Stimulated activated effector memory CD8-positive, alpha-beta T cell treated with anti-CD3 and anti-CD28 coated beads, Interleukin-12 subunit alpha, Interleukin-12 subunit beta, amount 100 ng/mL, for 72 hours (primary cell): ENCODE data around the gene EPHB1.
"Not testable (repeated sequence)": the region's sequence is repeated elsewhere in the genome, so short reads cannot be mapped to it uniquely, and the experiment has no call there.

Source experiments
- ATAC-seq: fragments of 150-1000 bp; cut with Tn5 transposase; 2 replicates; pipeline ENCODE4 v1.10.0; 2021
- DNase-seq, 2 donors: peaks; one replicate each; pipeline ENCODE4 v3.0.0; 2021 to 2022; ENCODE audit warnings: low spot score in 2 of 2
- H3K27ac Mint-ChIP-seq: one replicate; pipeline ENCODE4 v1.8.0; 2022; ENCODE audit warnings: mild to moderate bottlenecking, mixed read lengths
- H3K36me3 Mint-ChIP-seq: one replicate; pipeline ENCODE4 v1.8.0; 2022; ENCODE audit warnings: mild to moderate bottlenecking, mixed read lengths
- H3K4me1 Mint-ChIP-seq: one replicate; pipeline ENCODE4 v1.8.0; 2022; ENCODE audit warnings: mixed read lengths
- H3K4me3 Mint-ChIP-seq: one replicate; pipeline ENCODE4 v1.8.0; 2022; ENCODE audit warnings: mild to moderate bottlenecking, mixed read lengths
- H3K9me3 Mint-ChIP-seq: one replicate; pipeline ENCODE4 v1.8.0; 2022; ENCODE audit warnings: mixed read lengths

EPHB1 gene

DNA sequence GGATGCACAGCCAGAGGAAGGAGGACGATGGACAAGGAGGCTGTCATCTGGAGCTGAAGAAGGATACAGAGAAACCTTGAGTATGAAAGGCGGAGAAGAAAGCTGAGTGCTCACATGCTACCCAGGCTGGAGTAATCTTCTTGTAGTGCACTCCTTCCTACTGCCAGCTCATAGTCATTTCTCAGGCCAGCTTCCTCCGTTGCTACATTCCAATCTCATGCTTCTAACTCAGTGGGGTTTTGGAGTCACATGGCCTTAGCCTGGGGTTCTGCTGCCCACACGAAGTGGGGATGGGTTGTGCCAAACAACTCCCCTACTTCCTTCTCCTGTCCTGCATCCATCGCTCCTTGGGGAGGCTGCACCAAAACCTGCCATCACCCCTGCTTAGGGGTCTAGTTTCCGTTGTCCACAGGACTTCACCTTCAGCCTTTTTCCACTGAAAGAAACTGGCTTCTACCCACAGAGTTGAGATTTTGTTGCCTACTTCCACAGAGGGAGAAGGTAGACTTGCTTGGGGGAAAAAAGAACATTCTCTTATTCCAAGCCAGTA lies 239.9 kb downstream of the EPHB1 start:
- no peak for ATAC-seq

DNA sequence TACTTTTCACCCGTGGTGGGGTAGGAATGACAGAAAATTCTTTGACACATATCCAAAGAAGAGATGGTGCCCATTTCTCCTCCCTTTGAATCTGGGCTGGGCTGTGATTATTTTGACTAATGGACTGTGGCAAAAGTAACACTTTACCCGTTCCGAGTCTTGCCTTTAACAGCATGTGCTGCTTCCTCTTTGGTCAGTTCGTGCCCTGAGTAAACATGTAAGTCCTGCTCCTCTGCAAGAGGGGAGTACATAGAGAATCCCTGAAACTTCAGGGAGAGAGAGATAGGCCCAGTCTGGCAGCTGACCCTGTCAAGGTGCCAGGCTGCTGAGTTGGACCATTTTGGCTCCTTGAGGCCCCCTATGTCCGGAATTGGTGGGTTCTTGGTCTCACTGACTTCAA lies 243.1 kb downstream of the EPHB1 start:
- no peaks in the 10 kb centered on the region for H3K4me1 Mint-ChIP-seq
- H3K9me3 Mint-ChIP-seq, result no peaks in the 10 kb centered on the region
- H3K4me3 Mint-ChIP-seq, result no peak overlapping the region
- no peak overlapping the region for H3K27ac Mint-ChIP-seq
- ATAC-seq (no peak), DNase-seq (peak in 1 of 2 donors; percentile 8)
- H3K36me3 Mint-ChIP-seq, result no peaks in the 10 kb centered on the region

More for the DNA sequence above, 239.9 kb downstream of the EPHB1 start:
- Mint-ChIP-seq H3K27ac (no peak overlapping the region), H3K9me3 (no peaks in the 10 kb centered on the region), H3K4me3 (no peak overlapping the region), H3K36me3 (no peaks in the 10 kb centered on the region), H3K4me1 (no peaks in the 10 kb centered on the region)
- peak in 1 of 2 donors; percentile 26 for DNase-seq

DNA sequence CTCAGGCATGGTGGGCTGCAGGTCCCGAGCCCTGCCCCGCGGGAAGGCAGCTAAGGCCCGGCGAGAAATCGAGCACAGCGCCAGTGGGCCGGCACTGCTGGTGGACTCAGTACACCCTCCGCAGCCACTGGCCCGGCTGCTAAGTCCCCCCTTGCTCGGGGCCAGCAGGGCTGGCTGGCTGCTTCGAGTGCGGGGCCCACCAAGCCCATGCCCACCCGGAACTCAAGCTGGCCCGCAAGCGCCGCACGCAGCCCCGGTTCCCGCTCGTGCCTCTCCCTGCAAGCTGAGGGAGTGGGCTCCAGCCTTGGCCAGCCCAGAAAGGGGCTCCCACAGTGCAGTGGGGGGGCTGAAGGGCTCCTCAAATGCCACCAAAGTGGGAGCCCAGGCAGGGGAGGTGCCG lies 244.5 kb downstream of the EPHB1 start:
- not testable (repeated sequence) for H3K4me1 Mint-ChIP-seq, ATAC-seq, H3K4me3 Mint-ChIP-seq, H3K36me3 Mint-ChIP-seq, H3K27ac Mint-ChIP-seq, H3K9me3 Mint-ChIP-seq
- DNase-seq, result peak in 1 of 2 donors; percentile 15

DNA sequence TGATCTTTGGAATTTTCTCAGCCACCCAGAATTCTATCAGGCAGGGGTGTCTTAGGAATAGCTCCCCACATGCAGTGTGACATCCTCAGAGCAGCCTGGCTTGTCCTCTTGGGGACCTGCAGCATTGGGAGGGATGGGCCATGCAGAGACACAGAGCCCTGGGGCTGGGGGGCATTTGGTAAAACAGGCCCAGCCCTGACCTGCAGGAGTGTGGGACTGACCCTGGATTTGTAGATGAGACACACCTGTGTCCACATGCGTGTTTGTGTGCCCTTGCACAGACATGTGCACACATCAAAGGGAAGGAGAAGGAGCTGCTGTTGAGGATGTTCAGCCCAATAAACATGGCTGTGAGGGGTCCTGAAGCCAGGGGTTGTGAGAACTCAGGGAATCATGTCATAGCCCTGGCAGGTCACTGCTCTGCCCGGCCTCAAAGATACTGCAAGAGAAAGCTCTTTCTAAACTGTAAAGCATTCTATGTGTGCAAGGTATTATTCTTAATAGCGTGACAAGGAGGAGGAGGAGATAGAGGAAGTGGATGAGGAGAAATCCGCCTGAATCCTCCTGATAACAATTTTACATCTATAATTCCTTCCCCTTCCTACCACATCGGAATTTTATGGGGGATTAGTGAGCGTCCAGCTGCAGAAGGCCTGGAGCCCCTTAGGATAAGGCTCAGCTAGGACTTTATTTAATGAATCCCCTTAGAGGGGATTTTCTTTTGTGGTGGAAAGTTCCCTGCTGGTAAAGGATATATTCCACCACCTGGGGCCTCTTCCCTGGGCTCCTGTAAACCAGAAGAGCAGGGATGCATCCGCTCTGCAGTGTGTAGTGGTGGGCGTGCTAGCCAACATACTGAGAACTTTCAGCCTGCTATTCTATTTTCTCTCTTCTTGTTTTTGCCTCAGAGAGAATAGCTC lies 245.5 kb downstream of the EPHB1 start:
- ATAC-seq (peak; percentile 19), DNase-seq (peak in 1 of 2 donors; percentile 7)
- no peak overlapping the region for H3K4me3 Mint-ChIP-seq
- H3K36me3 Mint-ChIP-seq, result no peaks in the 10 kb centered on the region
- H3K9me3 Mint-ChIP-seq, result no peaks in the 10 kb centered on the region
- H3K27ac Mint-ChIP-seq, result no peak overlapping the region
- no peaks in the 10 kb centered on the region for H3K4me1 Mint-ChIP-seq

DNA sequence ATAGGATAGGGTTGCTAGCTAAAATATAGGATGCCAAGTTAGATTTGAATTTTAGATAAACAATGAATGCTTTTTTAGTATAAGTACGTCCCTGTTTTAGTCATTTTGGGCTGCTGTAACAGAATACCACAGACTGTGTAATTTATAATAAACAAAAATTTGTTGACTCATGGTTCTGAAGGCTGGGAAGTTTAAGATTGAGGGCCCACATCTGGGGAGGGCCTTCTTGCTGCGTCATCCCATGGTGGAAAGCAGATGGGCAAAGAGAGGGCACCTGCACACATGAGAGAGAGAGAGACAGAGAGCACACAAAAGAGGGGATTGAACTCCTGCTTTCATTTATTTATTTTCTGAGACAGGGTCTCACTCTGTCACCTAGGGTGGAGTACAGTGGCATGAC lies 246.5 kb downstream of the EPHB1 start:
- DNase-seq (no peak), ATAC-seq (no peak)
- Mint-ChIP-seq H3K4me1 (no peaks in the 10 kb centered on the region), H3K9me3 (no peaks in the 10 kb centered on the region), H3K36me3 (no peaks in the 10 kb centered on the region), H3K4me3 (no peak overlapping the region), H3K27ac (no peak overlapping the region)

DNA sequence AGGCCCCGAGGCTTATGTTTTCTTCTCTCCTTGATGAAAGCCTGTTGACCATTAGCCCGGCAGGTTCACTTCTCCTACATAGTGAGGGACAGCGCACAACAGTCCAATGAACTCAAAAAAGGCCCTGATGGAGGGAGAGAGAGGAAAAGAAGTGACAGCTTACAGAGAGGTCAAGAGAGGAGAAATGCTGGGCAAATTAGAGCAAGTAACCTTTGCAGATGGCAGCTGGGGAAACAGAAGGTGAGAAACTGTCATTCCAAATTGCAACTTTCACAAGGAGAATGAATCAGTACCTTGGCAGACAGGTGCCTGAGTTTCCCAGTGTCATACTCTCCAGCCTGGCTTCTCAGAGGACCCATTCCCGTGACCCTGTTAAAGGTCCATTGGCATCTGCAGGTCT lies 252.0 kb downstream of the EPHB1 start:
- Mint-ChIP-seq H3K9me3 (no peaks in the 10 kb centered on the region), H3K27ac (no peak overlapping the region), H3K36me3 (no peaks in the 10 kb centered on the region), H3K4me3 (no peak overlapping the region), H3K4me1 (no peaks in the 10 kb centered on the region)
- no peak for DNase-seq
- ATAC-seq, result no peak

DNA sequence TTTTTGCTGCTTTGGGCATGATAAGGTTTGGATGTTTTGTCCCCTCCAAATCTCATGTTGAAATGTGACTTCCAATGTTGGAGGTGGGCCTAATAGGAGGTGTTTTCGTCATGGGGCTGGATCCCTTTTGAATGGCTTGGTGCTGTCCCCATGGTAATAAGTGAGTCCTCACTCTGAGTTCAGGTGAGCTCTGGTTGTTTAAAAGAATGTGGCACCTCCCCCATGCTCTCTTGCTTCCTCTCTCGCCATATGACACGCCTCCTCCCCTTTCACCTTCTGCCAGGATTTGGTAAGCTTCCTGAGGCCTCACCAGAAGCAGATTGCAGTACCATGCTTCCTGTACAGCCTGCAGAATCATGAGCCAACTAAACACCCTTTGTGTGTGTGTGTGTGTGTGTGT lies 255.5 kb downstream of the EPHB1 start:
- no peaks in the 10 kb centered on the region for H3K4me1 Mint-ChIP-seq
- H3K36me3 Mint-ChIP-seq, result no peaks in the 10 kb centered on the region
- no peak overlapping the region for H3K27ac Mint-ChIP-seq
- H3K4me3 Mint-ChIP-seq, result no peak overlapping the region
- DNase-seq (no peak), ATAC-seq (no peak)
- H3K9me3 Mint-ChIP-seq, result no peaks in the 10 kb centered on the region

DNA sequence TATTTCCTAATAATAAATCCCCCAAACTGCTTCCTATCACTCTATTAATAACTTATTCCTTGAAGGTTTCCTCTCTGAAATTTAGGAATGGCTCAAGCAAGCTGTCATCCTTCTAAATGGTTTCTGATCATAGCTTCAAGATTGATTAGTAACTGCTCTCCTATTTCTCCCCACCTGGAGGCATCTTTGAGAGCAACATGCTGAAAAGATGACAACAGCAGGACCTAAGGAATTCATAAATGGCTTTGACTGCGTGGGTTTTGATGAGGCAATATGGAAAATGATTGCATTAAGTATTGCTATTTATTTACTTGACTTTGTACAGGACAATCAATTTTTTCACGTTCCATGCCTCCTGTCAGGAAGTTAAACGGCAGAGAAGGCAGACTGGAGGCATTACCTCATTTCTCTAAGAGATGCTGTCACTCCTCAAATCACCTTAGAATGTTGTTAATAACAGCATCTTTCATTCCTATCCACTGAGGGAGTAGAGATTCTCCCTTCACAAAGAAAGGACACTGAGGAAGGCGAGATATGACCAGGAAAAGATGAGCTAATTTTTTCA lies 256.4 kb downstream of the EPHB1 start:
- Mint-ChIP-seq H3K4me1 (no peaks in the 10 kb centered on the region), H3K27ac (no peak overlapping the region), H3K4me3 (no peak overlapping the region), H3K9me3 (no peaks in the 10 kb centered on the region), H3K36me3 (no peaks in the 10 kb centered on the region)
- no peak for DNase-seq
- no peak for ATAC-seq

DNA sequence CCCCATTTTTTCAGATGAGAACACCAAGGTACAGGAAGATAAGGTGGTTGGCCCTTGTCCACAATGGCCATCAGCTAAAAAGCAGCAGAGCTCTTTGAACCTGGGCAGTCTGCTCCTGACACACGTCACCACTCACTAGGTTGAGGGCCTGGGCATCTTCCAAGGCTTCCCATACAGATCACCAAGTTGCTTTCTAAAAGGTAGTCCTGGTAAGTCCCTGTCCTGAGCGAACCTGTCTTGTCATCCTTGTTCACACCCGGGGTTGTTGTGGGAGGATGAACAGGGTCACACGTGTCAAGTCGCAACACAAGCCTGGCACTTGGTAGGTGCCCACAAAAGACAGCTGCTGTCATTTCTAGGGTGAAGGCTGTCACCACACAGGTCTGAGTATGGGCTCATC lies 260.4 kb downstream of the EPHB1 start:
- H3K4me3 Mint-ChIP-seq, result no peak overlapping the region
- H3K27ac Mint-ChIP-seq, result no peak overlapping the region
- DNase-seq (no peak), ATAC-seq (peak; percentile 11)
- H3K4me1 Mint-ChIP-seq, result no peaks in the 10 kb centered on the region
- no peaks in the 10 kb centered on the region for H3K36me3 Mint-ChIP-seq
- peaks cover 3% of the 10 kb centered on the region for H3K9me3 Mint-ChIP-seq

DNA sequence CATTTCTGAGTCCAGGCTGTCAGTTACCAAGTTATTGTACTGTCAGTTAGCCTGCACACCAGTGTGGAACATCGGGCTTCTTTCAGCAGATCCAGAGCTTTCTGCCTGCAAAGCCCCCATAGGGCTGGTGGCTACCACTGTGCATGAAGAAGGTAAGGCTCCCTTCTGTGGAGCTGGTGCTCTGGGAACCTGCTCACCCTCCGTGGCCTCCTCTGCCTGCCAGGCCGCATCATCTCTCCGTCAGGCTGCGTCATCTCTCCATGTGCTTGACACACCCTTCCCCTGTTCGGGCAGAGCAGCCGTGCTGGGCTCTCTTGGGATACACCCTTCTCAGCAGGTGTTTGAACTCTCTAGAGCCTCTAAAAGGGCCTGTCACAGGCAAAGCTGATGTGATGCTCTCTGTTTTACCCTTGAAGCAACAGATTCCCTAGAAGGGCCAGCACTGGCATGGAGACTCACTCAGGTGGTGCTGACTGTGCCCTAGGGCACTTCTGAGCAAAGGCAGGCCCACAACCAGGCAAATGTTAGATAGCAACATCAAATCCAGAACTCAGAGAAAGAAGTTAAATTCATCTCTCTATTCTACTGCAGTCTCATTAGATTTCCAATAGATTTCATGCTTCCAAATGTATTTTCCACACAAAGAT lies 261.1 kb downstream of the EPHB1 start:
- Mint-ChIP-seq H3K36me3 (no peaks in the 10 kb centered on the region), H3K4me1 (no peaks in the 10 kb centered on the region), H3K4me3 (no peak overlapping the region), H3K27ac (no peak overlapping the region), H3K9me3 (peaks cover 3% of the 10 kb centered on the region)
- peak; percentile 33 for ATAC-seq
- no peak for DNase-seq

DNA sequence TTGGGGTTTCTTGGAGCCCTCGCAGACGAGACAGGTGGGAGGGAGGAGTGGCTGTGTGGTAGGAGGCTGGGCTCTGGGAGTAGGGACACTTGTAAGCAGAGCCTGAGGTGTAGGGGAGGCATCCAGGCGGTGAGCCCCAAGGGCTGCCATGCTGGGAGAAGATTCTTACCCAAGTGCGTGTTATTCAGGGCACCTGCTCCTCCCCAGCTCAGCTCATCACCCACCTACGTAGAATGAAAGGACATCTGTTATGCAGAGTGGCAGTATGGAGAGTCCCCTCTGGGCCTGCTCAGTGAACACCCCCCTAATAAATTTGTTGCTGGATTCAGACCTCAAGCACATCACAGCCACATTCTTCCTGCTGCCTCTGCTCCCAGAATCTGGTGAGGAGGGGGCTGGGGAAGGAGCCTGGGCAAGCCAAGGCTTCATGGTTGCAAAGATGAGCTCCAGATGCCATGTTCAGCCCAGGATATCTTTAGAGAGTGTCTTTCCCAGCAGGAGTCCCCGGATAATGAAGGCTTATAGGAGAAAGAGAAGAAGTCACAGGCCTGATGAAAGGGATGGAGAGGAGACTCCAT lies 261.8 kb downstream of the EPHB1 start:
- DNase-seq (no peak), ATAC-seq (peak; percentile 22)
- no peaks in the 10 kb centered on the region for H3K4me1 Mint-ChIP-seq
- H3K27ac Mint-ChIP-seq, result no peak overlapping the region
- no peaks in the 10 kb centered on the region for H3K36me3 Mint-ChIP-seq
- H3K9me3 Mint-ChIP-seq, result peaks cover 3% of the 10 kb centered on the region
- no peak overlapping the region for H3K4me3 Mint-ChIP-seq

DNA sequence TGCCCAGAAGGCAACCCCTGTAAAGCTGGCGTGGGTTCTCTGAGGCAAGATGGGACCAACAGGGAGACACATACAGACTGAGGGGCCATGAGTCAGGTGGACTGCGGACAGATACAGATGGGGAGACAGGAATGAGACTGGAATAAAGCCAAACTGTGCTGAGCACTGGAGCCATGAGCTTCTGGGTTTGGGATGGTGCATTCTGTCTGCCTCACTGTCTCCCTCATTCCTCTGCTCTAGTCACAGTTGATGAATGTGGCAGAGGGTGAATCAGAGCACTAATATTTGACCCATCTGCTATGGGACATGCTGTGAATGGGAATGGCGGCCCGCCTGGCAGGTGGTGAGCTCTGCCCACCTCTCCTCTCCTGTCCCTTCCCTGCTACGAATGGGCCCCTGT lies 262.9 kb downstream of the EPHB1 start:
- Mint-ChIP-seq H3K27ac (no peak overlapping the region), H3K36me3 (no peaks in the 10 kb centered on the region), H3K4me3 (no peak overlapping the region), H3K4me1 (no peaks in the 10 kb centered on the region), H3K9me3 (peaks cover 7% of the 10 kb centered on the region)
- DNase-seq, result no peak
- no peak for ATAC-seq

DNA sequence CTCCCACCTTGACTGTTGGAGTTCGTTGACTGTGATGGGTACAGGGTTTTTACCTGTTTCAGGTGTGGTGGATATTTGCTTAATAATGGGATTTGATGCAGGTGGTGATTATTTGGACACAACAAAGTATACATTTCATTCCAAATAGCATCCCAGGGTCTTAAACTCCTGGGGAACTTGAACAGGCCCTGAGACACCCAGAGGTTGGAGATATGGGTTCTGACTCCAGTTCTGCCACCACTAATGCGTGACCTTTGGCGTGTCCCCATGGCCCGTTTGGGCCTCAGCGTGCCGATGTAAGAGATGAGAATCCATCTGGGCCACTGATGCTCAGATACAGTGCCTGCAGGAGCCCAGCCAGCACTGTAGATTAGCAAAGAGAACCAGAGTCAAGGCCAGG lies 264.5 kb downstream of the EPHB1 start:
- H3K4me3 Mint-ChIP-seq, result no peak overlapping the region
- H3K4me1 Mint-ChIP-seq, result no peaks in the 10 kb centered on the region
- DNase-seq (no peak), ATAC-seq (no peak)
- H3K36me3 Mint-ChIP-seq, result no peaks in the 10 kb centered on the region
- H3K9me3 Mint-ChIP-seq, result peaks cover 13% of the 10 kb centered on the region
- no peak overlapping the region for H3K27ac Mint-ChIP-seq

DNA sequence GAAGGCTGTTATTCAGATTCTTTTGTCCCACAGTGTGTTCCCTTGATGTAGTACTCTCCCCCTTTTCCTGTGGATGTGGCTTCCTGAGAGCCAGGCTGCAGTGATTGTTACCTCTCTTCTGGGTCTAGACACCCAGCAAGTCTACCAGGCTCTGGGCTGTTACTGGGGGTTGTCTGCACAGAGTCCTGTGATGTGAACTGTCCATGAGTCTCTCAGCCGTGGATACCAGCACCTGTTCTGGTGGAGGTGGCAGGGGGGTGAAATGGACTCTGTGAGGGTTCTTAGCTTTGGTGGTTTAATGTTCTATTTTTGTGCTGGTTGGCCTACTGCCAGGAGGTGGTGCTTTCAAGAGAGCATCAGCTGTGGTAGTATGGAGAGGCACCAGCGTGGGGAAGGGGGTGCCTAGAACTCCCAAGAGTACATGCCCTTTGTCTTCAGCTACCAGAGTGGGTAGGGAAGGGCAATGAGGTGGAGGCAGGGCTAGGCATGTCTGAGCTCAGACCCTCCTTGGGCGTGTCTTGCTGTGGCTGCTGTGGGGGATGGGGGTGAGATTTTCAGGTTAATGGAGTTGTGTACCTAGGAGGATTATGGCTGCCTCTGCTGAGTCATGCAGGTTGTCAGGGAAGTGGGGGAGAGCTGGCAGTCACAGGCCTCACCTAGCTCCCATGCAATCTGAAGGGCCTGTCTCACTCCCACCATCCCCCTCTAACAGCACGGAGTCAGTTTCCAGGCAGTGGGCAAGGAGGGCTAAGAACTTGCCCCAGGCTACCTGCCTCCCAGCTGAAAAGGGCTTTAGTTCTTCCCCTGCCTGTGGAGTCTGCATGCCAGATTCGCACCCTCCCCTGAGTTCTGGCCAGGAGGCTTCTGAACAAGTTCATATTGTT lies 272.0 kb downstream of the EPHB1 start:
- peaks cover 15% of the 10 kb centered on the region for H3K9me3 Mint-ChIP-seq
- ATAC-seq, H3K36me3 Mint-ChIP-seq, DNase-seq, H3K4me3 Mint-ChIP-seq, H3K27ac Mint-ChIP-seq, H3K4me1 Mint-ChIP-seq: not testable (repeated sequence)
